Activated T-helper 1 cell treated with anti-CD3 and anti-CD28 coated beads, Interleukin-12 subunit alpha, Interleukin-12 subunit beta, Interleukin-2, Interleukin-4 antibody, amounts not matched to agents 30 ng/mL and 10 ng/mL and 1 ng/mL, durations not matched to agents 14 hours and 24 hours and 36 hours (primary cell): ENCODE results near the gene TTC12. TPM values are rescaled to one million over a fixed set of nuclear protein-coding genes. Genes with fewer than 3 reads are reported as not detected.

Experiments
- DNase-seq: peaks from one replicate; pipeline ENCODE4 v3.0.0; 2021; ENCODE audit warnings: low spot score
- H3K27ac Mint-ChIP-seq: one replicate; pipeline ENCODE4 v1.8.0; 2021; ENCODE audit warnings: mild to moderate bottlenecking, mixed read lengths
- H3K27me3 Mint-ChIP-seq: one replicate; pipeline ENCODE4 v1.8.0; 2022; ENCODE audit warnings: mild to moderate bottlenecking, moderate library complexity, mixed read lengths; ENCODE audit not compliant: insufficient read depth
- H3K36me3 Mint-ChIP-seq: one replicate; pipeline ENCODE4 v1.8.0; 2021; ENCODE audit warnings: low read depth, mixed read lengths
- H3K4me1 Mint-ChIP-seq: one replicate; pipeline ENCODE4 v1.8.0; 2021; ENCODE audit warnings: low read depth, mixed read lengths
- H3K4me3 Mint-ChIP-seq: one replicate; pipeline ENCODE4 v1.8.0; 2021; ENCODE audit warnings: mild to moderate bottlenecking, moderate library complexity, mixed read lengths
- H3K9me3 Mint-ChIP-seq: one replicate; pipeline ENCODE4 v1.8.0; 2021; ENCODE audit warnings: mixed read lengths
- intact Hi-C: fragments of 100-400 bp; cut with micrococcal nuclease; formaldehyde crosslinking; loops from one replicate; pipeline ENCODE4 v1.15.1; 2024
- total RNA-seq: library from RNA; stranded (reverse); gene quantifications from 2 replicates; pipeline ENCODE4 v1.2.3, GENCODE V29; 2022

Gene TTC12
- total RNA-seq, 1 donor from 2014 or later, result 8.5 TPM

- Mint-ChIP-seq H3K36me3 (peaks cover 4% of the 10 kb centered on the region), H3K9me3 (no peaks in the 10 kb centered on the region), H3K27me3 (no peaks in the 10 kb centered on the region), H3K27ac (no peak overlapping the region), H3K4me3 (no peak overlapping the region), H3K4me1 (no peaks in the 10 kb centered on the region)
- DNase-seq, result no peak
- intact Hi-C loops, result no loop called here
Observed at GRCh38 chr11:113345978-113346377, 31.6 kb downstream of the TTC12 start.

GRCh38 chr11:113349528-113349927, 35.1 kb downstream of the TTC12 start:
- H3K9me3 Mint-ChIP-seq, result no peaks in the 10 kb centered on the region
- H3K27me3 Mint-ChIP-seq, result no peaks in the 10 kb centered on the region
- H3K4me3 Mint-ChIP-seq, result no peak overlapping the region
- DNase-seq, result no peak
- H3K36me3 Mint-ChIP-seq, result peaks cover under 1% of the 10 kb centered on the region
- intact Hi-C loops, result no loop called here
- no peak overlapping the region for H3K27ac Mint-ChIP-seq
- no peaks in the 10 kb centered on the region for H3K4me1 Mint-ChIP-seq

- H3K4me3 Mint-ChIP-seq, result no peak overlapping the region
- H3K27ac Mint-ChIP-seq, result no peak overlapping the region
Observed at GRCh38 chr11:113350336-113351067, 36.1 kb downstream of the TTC12 start.

GRCh38 chr11:113351068-113351450, 36.7 kb downstream of the TTC12 start:
- no peak for DNase-seq
- H3K4me3 Mint-ChIP-seq, result no peak overlapping the region
- H3K27ac Mint-ChIP-seq, result no peak overlapping the region
- no peaks in the 10 kb centered on the region for H3K4me1 Mint-ChIP-seq
- H3K9me3 Mint-ChIP-seq, result peaks cover 4% of the 10 kb centered on the region
- H3K36me3 Mint-ChIP-seq, result peaks cover 4% of the 10 kb centered on the region
- H3K27me3 Mint-ChIP-seq, result no peaks in the 10 kb centered on the region
- intact Hi-C loops, result no loop called here

More at GRCh38 chr11:113350336-113351067, 36.1 kb downstream of the TTC12 start:
- Mint-ChIP-seq H3K9me3 (no peaks in the 10 kb centered on the region), H3K36me3 (peaks cover 4% of the 10 kb centered on the region), H3K27me3 (no peaks in the 10 kb centered on the region), H3K4me1 (no peaks in the 10 kb centered on the region)
- intact Hi-C loops, result no loop called here
- no peak for DNase-seq

- Mint-ChIP-seq H3K4me3 (no peak overlapping the region), H3K9me3 (peaks cover 8% of the 10 kb centered on the region), H3K4me1 (no peaks in the 10 kb centered on the region)
Observed at GRCh38 chr11:113351480-113351879, 37.1 kb downstream of the TTC12 start.

GRCh38 chr11:113356203-113356602, 41.8 kb downstream of the TTC12 start:
- H3K27ac Mint-ChIP-seq, result no peak overlapping the region
- H3K9me3 Mint-ChIP-seq, result peaks cover 17% of the 10 kb centered on the region
- DNase-seq, result no peak
- H3K4me3 Mint-ChIP-seq, result no peak overlapping the region
- peaks cover 5% of the 10 kb centered on the region for H3K36me3 Mint-ChIP-seq
- no peaks in the 10 kb centered on the region for H3K27me3 Mint-ChIP-seq
- no peaks in the 10 kb centered on the region for H3K4me1 Mint-ChIP-seq
- intact Hi-C loops, result no loop called here

More at GRCh38 chr11:113351480-113351879, 37.1 kb downstream of the TTC12 start:
- no peak for DNase-seq
- H3K27ac Mint-ChIP-seq, result no peak overlapping the region
- peaks cover 4% of the 10 kb centered on the region for H3K36me3 Mint-ChIP-seq
- no peaks in the 10 kb centered on the region for H3K27me3 Mint-ChIP-seq
- intact Hi-C loops, result no loop called here

GRCh38 chr11:113363406-113363805, 49.0 kb downstream of the TTC12 start:
- Mint-ChIP-seq H3K4me3 (no peak overlapping the region), H3K27ac (no peak overlapping the region), H3K36me3 (no peaks in the 10 kb centered on the region), H3K9me3 (no peaks in the 10 kb centered on the region), H3K4me1 (no peaks in the 10 kb centered on the region), H3K27me3 (no peaks in the 10 kb centered on the region)
- DNase-seq, result no peak
- intact Hi-C loops, result no loop called here

GRCh38 chr11:113363996-113364641, 49.7 kb downstream of the TTC12 start:
- Mint-ChIP-seq H3K4me1 (no peaks in the 10 kb centered on the region), H3K9me3 (no peaks in the 10 kb centered on the region), H3K36me3 (no peaks in the 10 kb centered on the region), H3K27me3 (no peaks in the 10 kb centered on the region), H3K4me3 (no peak overlapping the region), H3K27ac (no peak overlapping the region)
- intact Hi-C loops, result no loop called here
- no peak for DNase-seq

- Mint-ChIP-seq H3K4me1 (no peaks in the 10 kb centered on the region), H3K9me3 (no peaks in the 10 kb centered on the region), H3K4me3 (no peak overlapping the region), H3K27me3 (no peaks in the 10 kb centered on the region), H3K27ac (no peak overlapping the region), H3K36me3 (no peaks in the 10 kb centered on the region)
- no peak for DNase-seq
- intact Hi-C loops, result no loop called here
Observed at GRCh38 chr11:113365895-113366294, 51.5 kb downstream of the TTC12 start.

GRCh38 chr11:113369411-113369810, 55.0 kb downstream of the TTC12 start:
- H3K36me3 Mint-ChIP-seq, result no peaks in the 10 kb centered on the region
- no peak for DNase-seq
- H3K27ac Mint-ChIP-seq, result no peak overlapping the region
- H3K9me3 Mint-ChIP-seq, result no peaks in the 10 kb centered on the region
- no peaks in the 10 kb centered on the region for H3K4me1 Mint-ChIP-seq
- no peak overlapping the region for H3K4me3 Mint-ChIP-seq
- H3K27me3 Mint-ChIP-seq, result no peaks in the 10 kb centered on the region
- intact Hi-C loops, result no loop called here

- Mint-ChIP-seq H3K4me3 (no peak overlapping the region), H3K27ac (no peak overlapping the region), H3K27me3 (no peaks in the 10 kb centered on the region), H3K9me3 (no peaks in the 10 kb centered on the region), H3K36me3 (no peaks in the 10 kb centered on the region), H3K4me1 (no peaks in the 10 kb centered on the region)
- DNase-seq, result no peak
- intact Hi-C loops, result no loop called here
Observed at GRCh38 chr11:113370634-113371033, 56.3 kb downstream of the TTC12 start.

GRCh38 chr11:113372309-113372708, 57.9 kb downstream of the TTC12 start:
- Mint-ChIP-seq H3K36me3 (no peaks in the 10 kb centered on the region), H3K4me3 (no peak overlapping the region), H3K9me3 (no peaks in the 10 kb centered on the region), H3K4me1 (no peaks in the 10 kb centered on the region), H3K27me3 (no peaks in the 10 kb centered on the region), H3K27ac (no peak overlapping the region)
- no peak for DNase-seq
- intact Hi-C loops, result no loop called here

- Mint-ChIP-seq H3K27me3 (no peaks in the 10 kb centered on the region), H3K27ac (no peak overlapping the region), H3K4me3 (no peak overlapping the region), H3K36me3 (no peaks in the 10 kb centered on the region), H3K9me3 (no peaks in the 10 kb centered on the region), H3K4me1 (no peaks in the 10 kb centered on the region)
- intact Hi-C loops, result no loop called here
- no peak for DNase-seq
Observed at GRCh38 chr11:113373306-113373705, 58.9 kb downstream of the TTC12 start.
